ENCODE measurements around the gene MAGI2. TPM values are rescaled to one million over a fixed set of nuclear protein-coding genes. Genes with fewer than 3 reads are reported as not detected.

Gene MAGI2
- polyA plus RNA-seq, 1 donor = 4.2 TPM

DNA sequence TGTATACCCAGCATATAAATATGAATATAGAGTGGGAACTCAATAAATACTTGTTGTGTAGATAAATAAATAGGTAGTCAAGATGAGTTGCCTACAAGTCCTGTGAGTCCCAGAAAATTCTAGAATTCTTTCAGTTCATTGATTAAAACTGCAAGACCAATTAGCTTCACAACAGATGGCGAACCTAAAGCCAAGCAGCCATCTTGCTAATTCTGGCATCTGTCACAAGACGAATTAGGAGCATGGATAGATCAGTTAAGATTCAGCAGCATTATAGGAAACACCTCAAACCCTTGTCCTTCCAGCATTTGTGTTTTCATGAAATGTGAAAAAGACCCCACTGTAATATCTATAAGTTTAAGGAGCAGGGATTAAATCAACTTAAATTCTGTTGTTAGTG, 552.7 kb downstream of the MAGI2 start:
- DNase-seq = no peak

DNA sequence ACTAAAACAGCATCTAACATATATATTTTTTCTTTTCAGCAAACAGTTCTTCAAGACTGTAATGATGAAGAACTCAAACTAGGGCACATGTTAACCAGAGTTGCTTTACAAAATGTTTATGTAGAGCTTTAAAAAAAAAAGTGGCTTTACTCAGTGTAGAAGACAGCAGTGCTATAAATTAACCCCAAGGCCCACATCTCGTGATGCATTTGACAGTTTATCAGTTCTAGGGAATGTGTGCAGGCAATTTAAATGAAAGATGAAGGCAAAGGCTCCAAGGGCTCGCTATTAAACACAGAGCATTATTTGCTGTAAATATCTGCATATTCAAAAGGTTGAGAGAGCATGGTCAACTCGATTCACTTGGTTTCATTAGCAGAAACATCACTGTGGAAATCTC, 558.1 kb downstream of the MAGI2 start:
- DNase-seq = no peak

DNA sequence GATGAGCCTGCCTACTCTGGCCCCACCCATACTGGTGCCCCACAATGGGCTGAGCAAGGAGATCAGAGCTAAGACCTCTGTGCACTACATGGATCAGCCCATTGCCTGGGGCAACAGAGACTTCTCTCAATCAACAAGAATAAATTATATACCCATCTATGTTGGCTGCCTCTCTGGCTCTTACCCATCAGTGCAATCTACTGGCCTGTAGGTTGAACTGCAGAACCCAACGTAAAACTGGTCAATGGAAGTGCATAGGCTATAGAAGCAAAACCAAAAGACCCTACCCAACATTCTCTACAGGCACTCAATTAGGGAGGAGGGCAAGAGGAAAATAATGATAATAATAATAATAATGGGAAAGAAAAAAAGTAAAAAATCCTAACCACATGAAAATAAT, 574.3 kb downstream of the MAGI2 start:
- DNase-seq = no peak

DNA sequence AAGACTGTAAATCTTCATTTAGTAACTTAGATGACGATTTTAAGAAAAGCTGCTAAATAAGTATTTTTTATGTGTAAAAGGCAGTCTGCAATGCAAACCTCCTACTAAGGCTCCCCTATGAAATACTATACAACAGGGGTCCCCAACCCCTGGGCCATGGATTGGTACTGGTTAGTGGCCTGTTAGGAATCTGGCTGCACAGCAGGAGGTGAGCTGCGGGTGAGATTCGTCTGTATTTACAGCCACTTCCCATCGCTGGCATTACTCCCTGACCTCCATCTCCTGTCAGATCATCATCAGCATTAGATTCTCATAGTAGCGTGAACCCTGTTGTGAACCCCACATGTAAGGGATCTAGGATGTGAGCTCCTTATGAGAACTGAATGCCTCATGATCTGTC, 580.4 kb downstream of the MAGI2 start:
- DNase-seq = no peak

DNA sequence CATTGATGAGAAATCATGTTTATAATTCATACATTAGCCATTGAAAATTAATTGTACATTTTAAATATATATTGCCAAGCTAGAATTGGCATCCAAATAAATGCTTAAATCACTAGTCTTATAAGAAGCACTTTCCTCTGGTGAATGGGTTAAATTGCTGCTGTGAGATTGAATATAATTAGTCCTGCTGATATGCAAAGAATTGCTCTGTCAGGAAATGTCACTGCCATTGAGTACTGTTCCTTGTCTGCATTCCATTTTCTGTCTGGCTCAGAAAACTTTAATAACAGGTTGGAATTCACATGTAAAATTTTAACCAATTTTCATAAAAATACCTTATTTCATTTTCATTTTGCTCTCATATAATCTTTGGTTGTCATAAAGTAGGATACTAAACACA, 589.1 kb downstream of the MAGI2 start:
- no peak for DNase-seq

DNA sequence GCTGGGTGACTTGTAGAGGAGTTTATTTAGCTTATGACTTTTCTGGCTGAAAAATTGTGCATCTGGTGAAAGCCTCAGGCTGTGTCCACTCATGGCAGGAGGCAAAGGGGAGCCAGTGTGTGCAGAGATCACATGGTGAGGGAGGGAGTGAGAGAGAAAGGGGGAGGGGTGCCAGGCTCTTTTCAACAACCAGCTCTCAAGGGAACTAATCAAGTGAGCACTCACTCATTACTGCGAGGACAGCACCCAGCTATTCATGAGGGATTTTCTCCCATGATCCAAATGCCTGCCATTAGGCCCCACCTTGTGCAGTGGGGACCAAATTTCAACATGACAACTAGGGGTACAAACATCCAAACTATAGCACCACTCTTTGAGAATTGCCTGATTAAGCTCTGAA, 590.2 kb downstream of the MAGI2 start:
- no peak for DNase-seq

DNA sequence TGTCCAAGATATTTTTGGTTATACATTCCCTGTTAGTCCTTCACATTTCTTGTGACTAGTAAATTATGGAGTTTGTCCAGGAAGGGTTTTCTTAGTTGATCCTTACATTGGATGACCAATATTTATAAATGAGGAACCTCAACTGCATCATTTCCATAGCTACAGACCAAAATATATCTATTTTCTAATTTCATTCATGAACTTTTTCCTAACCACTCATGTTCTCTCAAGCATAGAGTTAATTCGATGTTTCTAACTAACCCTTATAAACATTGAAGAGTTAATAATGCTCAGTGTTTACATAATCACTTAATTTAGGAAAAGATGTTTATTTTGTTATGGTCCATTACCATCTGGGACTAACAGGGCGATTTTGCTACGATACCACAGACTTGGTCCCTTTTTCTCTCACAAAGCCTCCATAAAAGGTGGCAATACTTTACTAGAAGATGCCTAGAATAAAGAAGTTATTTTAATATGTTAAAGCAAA, 591.0 kb downstream of the MAGI2 start:
- no peak for DNase-seq

DNA sequence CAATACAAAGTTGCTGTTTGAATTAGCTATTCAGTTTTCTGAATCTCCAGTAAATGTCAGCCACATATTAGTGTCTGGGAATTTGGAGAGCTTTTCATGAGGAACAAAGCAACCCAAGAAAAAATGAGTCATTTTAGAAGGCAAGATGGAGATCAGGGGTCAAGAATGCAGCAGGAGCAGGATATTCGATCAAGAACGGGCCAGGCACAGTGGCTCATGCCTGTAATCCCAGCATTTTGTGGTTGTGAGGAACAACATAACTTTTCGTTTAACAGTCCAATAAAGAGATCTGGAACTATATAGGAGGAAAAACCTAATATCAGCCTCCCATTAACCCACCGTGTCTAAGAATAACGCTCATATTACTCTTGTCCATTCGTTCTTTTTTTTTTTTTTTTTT, 600.5 kb downstream of the MAGI2 start:
- DNase-seq = no peak

DNA sequence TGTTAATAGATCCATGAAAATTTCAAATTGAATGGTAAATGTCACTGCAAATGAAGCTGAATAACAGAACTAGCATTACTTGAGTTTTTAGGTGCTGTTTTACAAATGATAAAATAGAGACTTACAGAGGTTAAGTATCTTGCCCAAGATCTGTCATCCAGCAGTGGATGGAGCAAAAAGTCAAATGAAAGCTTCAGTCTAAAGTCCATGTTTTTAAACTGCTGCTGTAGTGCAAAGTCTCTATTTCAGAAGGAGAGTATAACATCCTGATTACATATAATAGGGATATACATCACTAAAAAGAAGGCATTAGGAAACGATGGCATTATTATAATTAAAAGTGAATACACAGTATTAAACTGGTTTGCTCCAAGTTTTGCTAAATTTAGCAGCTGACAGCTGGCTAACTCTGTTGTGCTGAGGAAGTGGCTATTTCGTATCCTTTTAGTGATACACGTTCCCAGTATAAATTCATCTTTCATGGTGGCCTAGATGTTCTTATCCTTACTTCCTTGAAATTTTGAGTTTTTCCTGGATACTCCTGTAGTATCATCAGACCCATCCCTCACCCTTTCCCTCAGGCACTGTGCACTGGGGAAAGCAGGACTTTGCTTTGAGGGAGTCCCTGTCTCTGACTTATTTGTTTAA, 603.2 kb downstream of the MAGI2 start:
- no peak for DNase-seq

DNA sequence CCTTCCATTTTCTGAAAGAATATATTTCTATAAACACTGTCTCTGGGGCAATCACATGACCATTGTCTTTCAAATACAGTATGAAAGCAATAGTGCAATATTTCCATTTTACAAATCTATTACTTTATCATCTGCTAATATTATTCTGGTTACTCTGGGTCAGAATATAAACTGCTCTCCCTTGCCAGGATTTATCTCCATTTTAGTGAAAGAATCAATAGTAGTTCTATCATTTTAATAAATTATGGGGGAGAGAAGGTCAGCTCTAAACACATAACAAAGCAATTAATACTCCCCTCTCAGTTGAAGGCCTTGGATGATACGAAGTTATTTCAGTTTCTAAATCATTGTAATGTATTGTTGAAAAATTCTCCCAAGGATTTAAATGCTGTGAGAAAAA, 608.3 kb downstream of the MAGI2 start:
- DNase-seq = no peak

DNA sequence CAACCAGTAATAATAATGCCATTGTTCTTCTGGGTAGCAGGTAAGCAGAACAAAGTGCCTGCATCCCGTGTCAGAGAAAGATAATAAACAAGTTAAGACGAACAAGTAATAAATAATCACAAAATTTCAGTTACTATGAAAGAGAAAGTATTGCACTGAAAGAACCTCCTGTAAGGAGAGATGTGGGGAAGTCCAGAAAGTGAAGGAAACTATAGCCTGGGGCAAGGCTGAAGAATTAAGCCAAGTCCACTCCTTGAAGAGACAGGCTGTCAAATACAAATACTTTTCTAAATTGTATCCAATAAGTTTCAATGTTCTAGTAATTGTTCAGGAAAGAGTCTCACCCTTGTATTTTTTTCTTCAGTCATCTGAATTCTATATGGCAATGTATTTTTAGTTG, 611.4 kb downstream of the MAGI2 start:
- DNase-seq = no peak

DNA sequence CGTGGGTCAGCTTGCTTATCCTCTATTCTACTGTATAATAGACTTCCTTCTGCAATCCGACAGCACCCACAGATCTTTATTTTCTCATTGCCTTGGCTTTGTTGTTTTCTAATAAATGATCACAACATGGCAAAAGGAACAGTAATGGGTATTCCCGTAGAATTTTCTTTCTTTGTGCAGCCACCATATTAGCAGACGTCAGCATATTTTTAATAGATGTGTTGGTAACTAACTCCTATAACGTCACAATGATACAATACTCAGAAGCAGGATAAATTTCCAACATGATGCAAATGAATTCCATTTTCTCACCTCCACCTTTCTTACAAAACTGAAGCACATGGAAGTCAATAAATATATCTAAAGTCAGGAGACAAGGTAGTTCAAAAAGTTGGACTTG, 617.6 kb downstream of the MAGI2 start:
- DNase-seq = no peak

DNA sequence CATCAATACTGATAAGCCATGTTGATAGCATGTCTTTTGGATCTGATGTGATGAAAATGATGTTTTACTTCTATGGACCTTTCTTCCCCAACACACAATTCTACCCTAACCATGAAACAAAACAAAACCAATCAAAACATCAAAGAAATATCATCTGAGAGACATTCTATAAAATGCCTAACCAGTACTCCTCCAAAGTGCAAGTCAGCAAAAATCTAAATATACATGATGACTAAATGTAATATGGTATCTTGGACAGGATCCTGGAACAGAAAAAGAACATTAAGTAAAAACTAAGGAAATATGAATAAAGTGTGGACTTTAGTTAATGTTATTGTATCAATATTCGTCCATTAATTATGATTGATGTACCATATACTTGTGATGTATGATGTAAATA, 625.1 kb downstream of the MAGI2 start:
- no peak for DNase-seq

DNA sequence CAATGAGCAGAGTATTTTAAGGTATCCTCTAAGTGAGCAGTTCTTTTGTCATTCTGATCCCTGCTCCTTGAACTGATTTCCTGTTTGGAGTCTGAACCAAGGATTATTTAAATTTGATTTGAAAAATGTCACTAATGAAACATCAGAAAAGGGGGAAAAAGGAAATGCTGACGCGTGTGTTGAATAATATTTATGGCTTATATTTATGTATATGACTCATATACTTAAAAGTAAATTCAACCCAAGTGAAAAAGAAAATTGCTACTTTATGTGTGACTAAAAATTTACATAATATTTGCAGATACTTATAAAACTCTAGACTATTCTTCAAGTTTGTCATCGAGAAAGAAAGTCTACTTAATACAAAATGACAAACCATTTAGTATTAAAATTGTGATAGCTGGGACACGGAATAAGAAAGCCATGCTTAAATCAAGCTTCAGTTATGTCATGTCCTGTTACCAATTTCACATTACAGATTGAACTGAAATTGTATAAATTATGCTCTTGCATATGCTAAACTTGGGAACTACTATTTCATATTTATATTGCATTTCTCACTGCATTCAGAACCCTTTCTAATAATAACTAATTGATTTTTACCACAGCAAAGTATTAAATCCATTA, 649.9 kb downstream of the MAGI2 start:
- DNase-seq = no peak

DNA sequence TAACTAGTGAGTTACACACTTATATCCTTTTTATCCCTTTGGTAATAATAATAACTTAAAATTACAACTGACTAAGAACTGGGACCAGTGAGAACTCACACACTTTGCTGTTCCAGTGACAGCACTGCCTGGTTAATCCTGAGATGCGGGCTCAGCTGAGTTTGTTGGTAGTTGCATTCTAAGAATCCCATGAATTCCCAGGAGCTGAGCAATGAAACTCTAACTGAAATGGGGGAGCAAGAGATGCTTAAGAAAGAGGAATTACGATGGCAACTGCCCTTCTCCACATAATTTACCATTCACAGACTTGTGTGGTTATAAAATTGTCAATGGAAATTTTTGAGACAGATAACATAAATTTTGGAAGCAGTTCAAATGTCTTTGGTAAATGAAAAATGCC, 659.4 kb downstream of the MAGI2 start:
- DNase-seq = no peak

DNA sequence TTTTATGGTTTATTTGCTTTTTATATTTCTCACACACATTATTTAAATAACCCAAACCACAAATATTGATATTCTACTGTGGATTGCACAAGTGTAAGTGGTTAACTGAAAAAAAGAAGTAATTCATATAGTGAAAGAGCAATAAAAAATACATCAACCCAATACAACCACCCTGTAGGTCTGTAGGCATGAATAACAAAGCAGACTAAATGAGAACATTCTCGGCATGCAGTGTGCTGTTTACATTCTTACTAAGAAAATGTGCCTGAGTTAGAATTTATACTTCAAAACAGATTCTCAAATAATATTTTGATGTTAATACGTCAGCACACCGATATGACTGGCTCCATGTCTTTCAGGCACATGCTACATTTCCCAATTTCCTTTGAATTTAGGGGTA, 660.8 kb downstream of the MAGI2 start:
- DNase-seq = no peak

DNA sequence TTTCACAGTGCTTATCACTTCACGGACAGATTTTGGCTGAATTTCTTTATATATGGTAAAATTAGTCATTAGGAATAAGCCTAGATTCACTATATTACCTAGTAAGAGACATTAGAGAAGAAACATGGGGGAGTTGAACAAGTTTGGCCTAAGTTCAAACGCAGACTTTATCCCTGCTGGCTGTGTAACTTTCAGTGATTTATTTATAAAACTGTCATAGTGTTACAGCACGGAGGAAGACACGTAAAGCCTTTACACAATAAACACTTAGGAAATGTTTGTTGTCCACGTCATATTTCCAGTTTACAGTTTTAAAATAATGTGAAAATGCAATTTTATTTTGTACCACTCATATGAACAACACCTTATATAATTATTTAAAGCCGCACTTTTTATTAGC, 661.5 kb downstream of the MAGI2 start:
- no peak for DNase-seq

DNA sequence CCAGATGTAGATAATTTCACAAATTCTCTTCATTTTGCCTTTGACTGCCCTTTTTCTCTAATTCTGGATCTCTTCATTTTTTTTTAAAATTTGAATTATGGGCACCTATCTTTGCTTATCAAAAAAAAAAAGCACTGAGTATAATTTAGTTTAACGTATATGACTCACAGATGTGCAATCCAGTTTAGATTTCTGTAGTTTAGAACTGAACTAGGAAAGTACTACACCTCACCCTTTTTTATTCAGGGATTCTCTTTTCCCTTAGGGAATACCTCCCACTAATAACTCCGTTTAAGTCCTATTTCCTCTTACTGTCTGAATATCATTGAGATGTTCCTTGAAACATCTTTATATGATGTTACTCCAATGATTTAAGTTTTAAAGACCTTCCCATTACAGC, 665.0 kb downstream of the MAGI2 start:
- DNase-seq = no peak

DNA sequence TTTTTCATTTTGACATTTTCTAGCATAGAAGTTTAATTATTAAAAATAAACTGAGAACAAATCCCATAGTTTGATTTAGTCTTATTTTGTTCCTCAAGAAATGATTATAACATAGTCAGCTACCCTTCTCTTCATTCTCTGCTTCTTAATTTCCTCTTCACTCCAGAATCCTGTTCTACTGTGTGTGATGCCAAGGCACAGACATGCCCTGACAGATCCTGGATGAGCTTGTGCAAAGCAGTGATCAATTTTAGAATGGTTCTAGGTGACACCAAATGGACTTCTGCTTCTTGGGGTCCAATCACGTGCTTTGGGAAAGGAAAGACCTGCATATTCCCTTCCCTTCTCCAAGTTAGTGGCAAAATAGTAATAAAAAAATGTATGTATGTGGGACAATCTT, 665.6 kb downstream of the MAGI2 start:
- DNase-seq = no peak

DNA sequence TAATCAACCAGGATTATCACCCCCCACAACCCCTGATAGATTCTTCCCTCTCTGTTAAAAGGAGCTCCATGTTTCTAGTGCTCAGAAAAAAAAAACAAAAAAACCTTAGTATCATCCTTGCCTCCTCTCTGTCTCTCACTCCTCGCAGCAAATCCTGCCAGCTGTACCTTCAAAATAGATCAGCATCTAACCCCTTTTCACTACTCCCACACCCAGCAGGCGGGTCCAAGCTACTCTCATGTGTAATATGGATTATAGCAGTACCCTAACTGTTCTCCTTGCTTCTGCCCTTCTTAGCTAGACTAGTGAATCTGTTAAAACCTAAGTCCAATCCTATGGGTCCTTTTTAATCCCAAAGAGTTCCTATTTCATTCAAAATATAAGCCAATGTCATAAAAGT, 667.4 kb downstream of the MAGI2 start:
- no peak for DNase-seq

DNA sequence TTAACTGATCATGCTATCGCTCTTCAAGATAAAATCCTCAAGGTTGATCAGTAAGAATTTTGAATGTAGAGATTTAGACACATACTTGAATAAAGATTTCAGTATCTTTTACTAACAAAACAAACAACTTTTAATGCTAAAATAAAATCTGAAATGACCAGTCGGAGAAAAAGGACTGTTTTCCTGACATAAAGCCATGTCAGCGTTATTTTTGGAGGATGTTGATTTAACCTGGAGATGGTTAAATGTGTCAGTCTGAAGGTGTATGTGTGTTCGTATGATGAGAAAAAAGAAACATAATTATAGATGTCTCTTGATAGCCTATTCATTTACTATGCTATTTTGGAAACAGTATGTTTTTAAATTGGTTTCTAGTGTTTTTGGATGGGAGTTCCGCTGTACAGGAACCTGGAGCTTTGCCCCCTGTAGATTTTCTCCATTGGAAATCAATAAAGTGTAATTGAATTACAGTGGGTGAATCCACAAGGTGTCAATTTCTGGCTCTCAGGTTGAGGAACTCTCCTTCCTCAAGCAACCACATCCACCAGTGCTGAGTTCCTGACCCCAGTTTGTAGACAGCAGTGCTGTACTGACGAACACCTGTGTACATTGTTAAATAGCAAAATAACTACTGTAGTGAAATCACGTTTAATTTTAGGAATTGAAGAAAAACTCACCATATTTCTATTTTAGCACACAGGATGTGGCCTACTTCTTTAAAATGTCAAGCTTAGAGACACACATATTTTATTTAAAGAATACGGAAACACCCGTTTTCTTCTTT, 670.1 kb downstream of the MAGI2 start:
- no peak for DNase-seq

DNA sequence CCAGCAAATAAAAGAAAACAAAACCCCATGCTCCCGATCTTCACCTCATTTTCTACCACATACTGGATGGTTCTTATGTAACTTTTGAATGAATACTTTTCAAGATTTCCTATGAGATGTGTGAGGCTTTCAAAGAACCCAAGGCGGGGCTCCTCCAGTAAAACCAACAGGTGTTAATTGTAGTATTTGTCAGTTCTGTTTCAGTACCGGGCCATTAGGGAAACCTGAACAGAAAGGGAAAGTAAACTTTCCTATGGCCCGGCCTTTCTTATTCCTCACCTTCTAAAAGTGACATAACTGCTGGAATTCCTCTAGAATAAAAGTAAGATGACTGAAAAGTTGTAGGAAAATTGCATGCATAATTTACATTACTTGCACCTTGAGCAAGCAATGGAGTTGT, 672.9 kb downstream of the MAGI2 start:
- no peak for DNase-seq

DNA sequence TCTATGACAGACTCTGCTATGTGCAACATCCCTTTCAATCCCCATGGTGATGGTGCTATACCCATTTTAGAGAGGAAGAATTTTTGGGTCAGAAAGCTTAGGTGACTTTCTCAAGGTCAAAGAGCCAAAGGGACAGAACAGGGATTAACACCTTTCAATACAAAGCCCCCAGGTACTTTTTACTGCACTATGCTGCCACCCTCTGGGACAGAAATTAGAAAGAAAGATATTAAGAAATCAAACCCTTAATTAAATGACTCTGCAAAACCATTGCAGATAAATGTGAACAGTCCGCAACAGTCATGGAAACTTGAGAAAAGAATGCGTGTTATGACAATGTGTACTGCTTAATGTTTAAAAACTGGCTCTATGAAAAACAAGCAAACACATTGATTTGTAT, 673.7 kb downstream of the MAGI2 start:
- no peak for DNase-seq

DNA sequence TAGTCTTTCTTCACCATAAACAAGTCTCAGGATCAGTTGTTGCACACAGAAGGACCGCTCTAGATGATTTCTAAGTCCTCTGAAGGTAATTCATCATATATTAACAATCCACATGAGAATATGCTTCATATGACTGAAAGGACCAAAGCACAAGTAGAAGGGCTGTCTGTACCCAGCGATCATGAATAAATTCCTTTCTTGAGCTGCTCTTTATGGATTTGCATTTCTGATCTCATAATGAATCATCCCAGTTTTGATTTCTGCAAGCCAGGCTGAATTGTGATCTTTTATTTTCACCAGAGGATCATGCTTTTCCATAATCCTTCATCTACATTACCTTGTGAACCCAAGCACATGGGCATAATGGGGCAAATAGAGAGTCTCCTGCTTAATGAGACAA, 675.6 kb downstream of the MAGI2 start:
- no peak for DNase-seq

Measured in hindlimb muscle (tissue), 1 donor.